ENCODE measurements around the gene KCNK4.
"Not testable (repeated sequence)": the region's sequence is repeated elsewhere in the genome, so short reads cannot be mapped to it uniquely, and the experiment has no call there.

KCNK4 gene

GRCh38 chr11:64291262-64291751 is at the start of gene KCNK4:
TSS of gene KCNK4 (plus strand) at chr11:64291302. CDS start at chr11:64293019, 1,717 bp downstream.
- no peak for DNase-seq

DNA sequence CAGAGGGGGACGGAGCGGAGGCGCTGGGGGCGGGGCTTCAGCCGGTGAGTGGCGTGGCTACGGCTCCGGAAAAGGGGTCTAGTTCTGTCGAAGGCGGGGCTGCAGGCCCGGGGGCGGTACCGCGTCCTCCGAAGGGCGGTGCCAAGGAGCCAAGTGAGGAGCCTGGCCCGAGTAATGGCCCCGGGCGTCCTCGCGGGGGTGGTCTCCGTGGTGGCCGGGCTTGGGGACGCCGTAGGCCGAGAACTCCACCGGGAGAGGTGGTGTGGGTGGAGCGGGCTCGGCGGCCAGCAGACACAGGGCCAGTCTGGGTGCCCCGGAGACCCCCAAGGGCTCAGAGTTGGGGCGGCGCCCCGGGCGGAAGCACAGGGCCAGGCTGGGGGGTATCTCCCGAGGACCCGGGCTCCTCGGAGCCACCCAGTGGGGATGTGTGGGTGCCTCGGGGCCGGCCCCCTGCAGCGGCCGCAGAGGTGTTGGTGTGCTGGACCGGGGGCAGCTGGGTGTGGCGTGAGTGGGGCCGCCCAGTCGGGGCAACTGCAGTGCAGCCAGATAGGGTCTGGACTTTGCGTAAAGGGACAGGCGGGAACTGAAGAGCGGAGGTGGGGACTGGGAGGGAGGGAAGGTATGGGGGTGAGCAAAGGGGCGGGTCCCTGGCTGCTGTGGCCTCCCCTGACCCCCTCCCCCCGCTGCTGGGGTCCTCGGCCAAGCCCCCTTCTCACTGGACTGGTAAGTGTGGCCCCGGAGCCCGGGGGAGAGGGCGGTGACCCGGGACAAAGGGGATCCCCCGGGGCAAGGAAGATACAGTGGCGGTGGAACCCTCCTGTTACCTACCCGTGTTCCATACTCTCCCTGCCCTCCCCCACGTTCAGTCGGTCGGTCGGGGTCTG is 49.4 kb upstream of the KCNK4 start:
- DNase-seq = no peak

GRCh38 chr11:64243236-64243854 is 47.8 kb upstream of the KCNK4 start:
- DNase-seq = no peak

- DNase-seq = no peak
Observed at GRCh38 chr11:64244107-64244506, 47.0 kb upstream of the KCNK4 start.

DNA sequence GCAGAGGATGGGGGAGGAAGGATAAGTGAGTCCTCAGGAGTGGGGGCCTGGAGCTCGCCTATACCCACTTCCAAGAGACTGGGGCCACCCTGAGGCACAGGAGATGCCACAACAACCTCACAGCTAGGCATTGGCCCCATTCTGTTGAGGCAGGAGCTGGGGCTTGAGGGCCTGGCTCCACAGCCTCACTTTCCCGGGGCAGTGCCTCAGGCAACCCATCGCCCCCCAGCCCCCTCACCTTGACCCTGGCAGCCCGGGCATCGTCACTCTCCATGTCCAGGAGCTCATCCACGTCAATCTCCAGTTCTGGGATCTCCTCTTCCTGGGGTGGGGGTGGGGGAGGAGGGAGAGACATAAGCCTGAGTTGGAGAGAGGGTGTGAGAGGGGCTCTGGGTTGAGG is 46.1 kb upstream of the KCNK4 start:
- DNase-seq = no peak

GRCh38 chr11:64245401-64245796 is 45.7 kb upstream of the KCNK4 start:
- peak; percentile 59 for DNase-seq

GRCh38 chr11:64245797-64246620 is 45.1 kb upstream of the KCNK4 start:
- peak; percentile 61 for DNase-seq

DNA sequence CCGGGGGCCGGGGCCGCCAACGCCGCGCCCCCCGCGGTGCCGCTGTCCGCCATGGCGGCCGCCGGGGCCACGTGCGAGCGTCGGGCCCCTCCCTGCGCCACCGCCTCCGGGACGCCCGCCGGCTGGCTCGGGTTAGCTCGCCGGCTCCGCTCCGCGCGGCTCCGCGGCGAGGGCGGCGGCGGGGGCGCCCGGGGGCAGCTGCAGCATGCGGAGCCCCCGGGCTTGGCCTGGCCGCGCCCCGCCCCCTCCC is 44.6 kb upstream of the KCNK4 start:
- DNase-seq = not testable (repeated sequence)

- DNase-seq = peak; percentile 82
Observed at GRCh38 chr11:64246871-64247728, 44.0 kb upstream of the KCNK4 start, which contains the start of gene PPP1R14B. TSS of gene PPP1R14B (minus strand) at chr11:64246943. CDS start at chr11:64246673, 270 bp downstream.

GRCh38 chr11:64247729-64248531 is 43.2 kb upstream of the KCNK4 start:
- no peak for DNase-seq

- DNase-seq = no peak
Observed at GRCh38 chr11:64248578-64248977, 42.5 kb upstream of the KCNK4 start.

DNA sequence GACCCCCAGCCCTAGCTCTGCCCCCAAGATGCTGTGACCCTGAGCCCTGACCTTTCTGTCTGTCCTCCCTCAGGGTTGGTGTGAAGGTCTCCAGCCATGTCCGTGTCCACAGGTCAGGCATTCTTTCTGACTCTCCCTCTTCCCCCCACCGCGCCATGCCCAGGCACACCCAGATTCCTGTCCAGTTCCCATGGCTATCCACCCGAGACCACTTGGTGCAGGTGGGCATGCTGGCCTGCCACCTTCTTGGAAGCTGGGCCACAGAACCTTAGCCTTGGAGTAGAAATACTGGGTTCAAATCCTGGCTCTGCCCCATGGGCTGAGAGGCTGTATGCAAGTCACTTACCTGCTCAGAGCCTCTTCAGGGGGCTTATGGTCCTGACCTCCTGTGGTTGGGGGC is 42.1 kb upstream of the KCNK4 start:
- DNase-seq = no peak

- DNase-seq = no peak
Observed at GRCh38 chr11:64249563-64250414, 41.3 kb upstream of the KCNK4 start.

- no peak for DNase-seq
Observed at GRCh38 chr11:64250415-64251015, 40.6 kb upstream of the KCNK4 start.

DNA sequence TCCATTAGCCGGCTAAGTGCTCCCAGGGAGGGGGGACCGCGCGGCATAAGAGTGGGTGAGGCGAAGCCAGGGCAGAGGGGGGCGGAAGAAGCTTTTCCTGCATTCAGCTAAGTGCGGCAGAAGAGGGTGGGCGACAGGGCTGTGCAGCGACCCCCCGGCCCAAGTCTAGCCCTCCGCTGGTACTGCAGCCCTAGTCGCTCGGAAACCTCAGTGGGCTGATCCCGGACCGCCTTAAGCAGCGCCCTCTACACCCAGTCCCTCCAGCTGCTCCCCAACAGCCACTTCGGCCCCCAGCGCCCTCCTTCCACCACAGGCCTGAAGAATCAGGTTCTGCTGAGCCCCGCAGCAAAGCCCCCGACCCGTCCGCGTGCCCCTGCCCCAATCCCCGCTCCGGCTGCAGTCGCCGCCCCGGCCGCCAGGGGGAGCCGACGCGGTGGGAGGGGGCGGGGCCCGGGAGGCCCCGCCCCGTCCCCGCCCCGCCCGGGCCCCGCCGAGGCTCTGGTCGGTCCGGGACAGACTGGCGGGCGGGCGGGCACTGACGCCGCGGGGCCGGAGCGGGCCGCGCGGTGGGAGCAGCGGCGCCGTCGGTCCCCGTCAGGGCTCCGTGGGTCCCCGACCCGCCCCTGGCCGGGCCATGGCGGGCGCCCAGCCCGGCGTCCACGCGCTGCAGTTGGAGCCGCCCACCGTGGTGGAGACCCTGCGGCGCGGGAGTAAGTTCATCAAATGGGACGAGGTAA is 39.9 kb upstream of the KCNK4 start, which contains the start of gene PLCB3:
TSS of gene PLCB3 (plus strand) at position 515 of the 737 bp plus-strand sequence. CDS start at position 635, 120 bp downstream.
- peak; percentile 69 for DNase-seq

GRCh38 chr11:64251753-64252002 is 39.4 kb upstream of the KCNK4 start:
- DNase-seq = no peak

DNA sequence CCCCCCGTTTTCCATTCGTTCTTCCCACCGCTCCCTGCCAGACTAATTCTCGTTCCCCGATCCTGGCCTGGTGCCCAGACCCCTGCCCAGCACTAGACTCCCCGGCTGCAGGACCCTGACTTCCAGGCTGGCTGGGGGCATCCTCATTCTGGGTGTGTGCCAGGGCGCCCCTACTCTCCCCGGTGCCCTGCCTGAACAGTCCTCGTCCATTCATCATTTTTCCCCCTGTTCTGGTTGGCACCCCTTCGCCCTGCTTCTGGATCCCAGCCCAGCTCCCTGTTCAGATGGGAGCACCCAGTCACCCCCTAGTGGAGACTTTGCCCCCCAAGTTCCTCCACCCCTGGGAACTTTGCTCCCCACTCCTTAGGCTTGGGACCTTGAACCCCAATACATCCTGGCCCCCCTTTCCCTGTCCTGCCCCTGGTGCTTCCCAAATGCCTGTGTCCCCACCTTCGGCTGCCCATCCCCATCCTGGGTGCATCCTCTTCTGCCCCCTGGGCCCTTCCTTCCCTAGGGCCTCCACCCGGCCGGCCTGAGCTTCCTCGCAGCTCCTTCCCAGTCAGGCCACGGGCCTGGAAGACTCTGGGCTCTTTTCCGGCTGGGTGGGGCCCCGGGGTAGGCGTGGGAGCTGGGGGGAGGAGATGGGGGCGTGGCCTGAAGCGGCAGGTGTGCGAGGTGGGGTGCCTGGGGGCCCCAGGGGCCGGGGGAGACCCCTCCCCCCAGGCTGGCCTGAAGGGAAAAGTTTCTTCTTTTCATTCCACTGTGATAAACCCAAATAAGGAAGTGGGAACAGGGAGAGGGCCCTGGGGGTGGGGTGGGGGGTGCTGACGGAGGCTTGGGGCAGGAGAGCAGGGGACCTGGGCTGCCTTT is 38.9 kb upstream of the KCNK4 start:
- no peak for DNase-seq

- DNase-seq = no peak
Observed at GRCh38 chr11:64253043-64253442, 38.1 kb upstream of the KCNK4 start.

GRCh38 chr11:64253481-64253880 is 37.6 kb upstream of the KCNK4 start:
- no peak for DNase-seq

Data from CD4-positive, alpha-beta T cell treated with Interleukin-21 for 1 hour (primary cell).